Heart left ventricle (tissue), 16 donors: ENCODE data around the gene DNAJB2. TPM values are rescaled to one million over a fixed set of nuclear protein-coding genes. Genes with fewer than 3 reads are reported as not detected.

Source experiments
- ATAC-seq, 4 donors: fragments of 200-7000 bp; cut with Tn5 transposase; one replicate each; pipeline ENCODE4 v1.9.1; 2020 to 2022; ENCODE audit warnings: moderate library complexity in 4 of 4, mild to moderate bottlenecking in 3 of 4, moderate number of reproducible peaks in 1 of 4
- DNase-seq, 5 donors: peaks; one replicate each; pipeline ENCODE4 v3.0.0-alpha.2; 2020
- H3K27ac ChIP-seq, 12 donors: fragments of 200-600 bp; sonication (generic) in 4 of 12; one replicate each; pipeline versions ENCODE4 v1.5.0 to v1.8.0; 2016 to 2022; ENCODE audit warnings: mild to moderate bottlenecking in 2 of 12
- H3K27me3 ChIP-seq, 9 donors: fragments of 200-600 bp; sonication (generic) in 2 of 9; one replicate each; pipeline versions ENCODE4 v1.5.1 to v1.8.0; 2016 to 2022; ENCODE audit warnings: mild to moderate bottlenecking in 3 of 9
- H3K36me3 ChIP-seq, 9 donors: fragments of 200-600 bp; sonication (generic) in 2 of 9; one replicate each; pipeline versions ENCODE4 v1.5.0 to v1.8.0; 2018 to 2022; ENCODE audit warnings: mild to moderate bottlenecking in 2 of 9
- H3K4me1 ChIP-seq, 12 donors: fragments of 200-600 bp; sonication (generic) in 4 of 12; one replicate each; pipeline versions ENCODE4 v1.5.0 to v1.8.0; 2016 to 2022; ENCODE audit warnings: mild to moderate bottlenecking in 3 of 12
- H3K4me3 ChIP-seq, 12 donors: fragments of 200-600 bp; sonication (generic) in 4 of 12; one replicate each; pipeline versions ENCODE4 v1.5.0 to v1.8.0; 2017 to 2022; ENCODE audit warnings: mild to moderate bottlenecking in 9 of 12, moderate library complexity in 4 of 12
- H3K9me3 ChIP-seq, 12 donors: fragments of 200-600 bp; sonication (generic) in 4 of 12; one replicate each; pipeline versions ENCODE4 v1.5.0 to v1.8.0; 2016 to 2022; ENCODE audit warnings: mild to moderate bottlenecking in 1 of 12
- CTCF ChIP-seq, 12 donors: fragments of 200-600 bp; sonication (generic) in 4 of 12; IDR thresholded peaks; one replicate each; pipeline versions ENCODE4 v1.5.0 to v1.8.0; 2018 to 2022; ENCODE audit warnings: antibody characterized with exemption in 12 of 12, mild to moderate bottlenecking in 5 of 12
- POLR2A ChIP-seq, 2 donors: fragments of 450-650 bp; IDR thresholded peaks; one replicate each; pipeline ENCODE4 v1.6.1; 2017; ENCODE audit warnings: antibody characterized with exemption in 2 of 2, mild to moderate bottlenecking in 2 of 2, moderate library complexity in 2 of 2
- WGBS, 4 donors: extraction: QIAGEN DNeasy Blood & Tissue Kit in 2 of 4; methylation state at CpG; one replicate each; pipeline versions ENCODE4 v1.1.5 to v1.1.7; 2013 to 2018; 5-methylcytosine and 5-hydroxymethylcytosine counted together
- intact Hi-C, 10 donors: fragments of 100-400 bp; cut with DNase I; formaldehyde crosslinking; loops; one replicate each; pipeline versions ENCODE4 v1.11.1 to v1.14.2; 2022
- polyA plus RNA-seq, 2 donors: library from polyadenylated mRNA; stranded (reverse); fragments of 200-250 nt; gene quantifications; one replicate each; pipeline ENCODE4 v1.2.3, GENCODE V29; 2013
- total RNA-seq, 9 donors: library from RNA; depleted of rRNA in 2 of 9; stranded (reverse); fragments of >200 nt in 2 of 9; fragmentation: NEBNext Ultra II Directional in 3 of 9; extraction: Animal tissue kit (Norgen Biotek cat#: 25700) in 3 of 9; gene quantifications; one replicate each; pipeline versions ENCODE4 v1.1.0 to v1.2.4, GENCODE V29; 2016 to 2023
- donor health status: ischemic (EF 13 %, LVEDD 7.1; RV severe dilation, severe dysfunction).
- donor health status: healthy with polysubstance abuse.
- donor health status: DM: no; HTN: yes; CAD: no.
- donor health status: DM: no; HTN: no; CAD: no.
- donor health status: ischemic (EF 25% LVEDD 6.9; RV normal size, moderate dysfunction).
- donor health status: ischemic (EF 25% LVEDD 5.7; RV mildly dilated, moderate dysfunction).
- donor health status: healthy.
- donor health status: DM: yes; HTN: yes; CAD: no.
- donor health status: ischemic (EF 35%, LVEDD 5.7; RV mildly dilated, moderate dysfunction).
- donor health status: nonischemic (EF 11% LVEDD 7.7; RV severe dilation, severe dysfunction).
- donor health status: DM: yes; HTN: yes; CAD: no.
- donor health status: PGD.
- donor health status: ischemic (EF 29% LVEDD 5.4; RV normal size, mild dysfunction).
- donor health status: nonischemic (EF 23%, LVEDD 6.1; RV moderate dilation, normal function).

DNAJB2 gene
- total and polyA plus RNA-seq, 11 donors = 61.3 to 181 (median 74.9) TPM

- DNase-seq (no peak), ATAC-seq (no peak)
- Histone ChIP-seq H3K4me3 (no peak overlapping the region), H3K27ac (no peak overlapping the region), H3K9me3 (no peaks in the 10 kb centered on the region), H3K36me3 (no peaks in the 10 kb centered on the region), H3K27me3 (peaks cover 0 to 29% (median 8%) of the 10 kb centered on the region in 9 donors), H3K4me1 (peaks cover 0 to 20% (median 9%) of the 10 kb centered on the region in 12 donors)
- no peak for TF ChIP-seq POLR2A (IDR thresholded peaks at IDR 0.05)
- TF ChIP-seq CTCF (IDR thresholded peaks at IDR 0.05) = no peak
- intact Hi-C loops = loop anchor here in 9 of 10 donors (1.0 to 10.0 kb wide), 13 partner anchors 21 to 243 kb away; partner anchors contain the start of genes NHEJ1 (in 7 of the 9), CNPPD1 (in 3 of the 9), RETREG2 (in 3 of the 9) and DNPEP (in 2 of the 9)
- 75 to 85% (median 83%) methylated on average over 10 to 14 of the region's 14 CpGs for WGBS, 4 donors
Measured at GRCh38 chr2:219297766-219298456, 18.7 kb downstream of the DNAJB2 start.

GRCh38 chr2:219298759-219299371 is 19.7 kb downstream of the DNAJB2 start:
- Histone ChIP-seq H3K27me3 (peaks cover 0 to 29% (median 8%) of the 10 kb centered on the region in 9 donors), H3K4me3 (no peak overlapping the region), H3K9me3 (no peaks in the 10 kb centered on the region), H3K4me1 (peaks cover 0 to 19% (median 9%) of the 10 kb centered on the region in 12 donors), H3K36me3 (no peaks in the 10 kb centered on the region), H3K27ac (no peak overlapping the region)
- ATAC-seq (peak; percentile 69 to 79 (median 72)), DNase-seq (peak; percentile 82 to 91 (median 85))
- 19 to 30% (median 22%) methylated on average over 9 to 15 of the region's 15 CpGs for WGBS, 4 donors
- intact Hi-C loops = loop anchor here in 8 of 10 donors (1.0 to 10.0 kb wide), 11 partner anchors 22 to 244 kb away; partner anchors contain the start of genes NHEJ1 (in 7 of the 8), CNPPD1 (in 3 of the 8), RETREG2 (in 3 of the 8) and DNPEP (in 2 of the 8)
- TF ChIP-seq POLR2A (IDR thresholded peaks at IDR 0.05) = no peak
- TF ChIP-seq CTCF (IDR thresholded peaks at IDR 0.05) = peak; percentile 96 to 100 (median 98)

- H3K9me3 ChIP-seq = no peaks in the 10 kb centered on the region
- H3K27ac ChIP-seq = no peak overlapping the region
- H3K36me3 ChIP-seq = no peaks in the 10 kb centered on the region
- H3K27me3 ChIP-seq = peaks cover 0 to 31% (median 8%) of the 10 kb centered on the region in 9 donors
- intact Hi-C loops = loop anchor here in 8 of 10 donors (2.0 to 10.0 kb wide), 9 partner anchors 55 to 245 kb away; partner anchors contain the start of genes NHEJ1 (in 4 of the 8), CNPPD1 (in 3 of the 8), RETREG2 (in 3 of the 8) and DNPEP (in 2 of the 8)
- TF ChIP-seq CTCF (IDR thresholded peaks at IDR 0.05) = no peak
- TF ChIP-seq POLR2A (IDR thresholded peaks at IDR 0.05) = no peak
- DNase-seq (no peak), ATAC-seq (no peak)
- no peak overlapping the region for H3K4me3 ChIP-seq
- H3K4me1 ChIP-seq = peaks cover 0 to 14% (median 6%) of the 10 kb centered on the region in 12 donors
- 74 to 82% (median 79%) methylated on average over 5 to 6 of the region's 6 CpGs for WGBS, 4 donors
Measured at GRCh38 chr2:219299372-219299760, 20.2 kb downstream of the DNAJB2 start.

- Histone ChIP-seq H3K9me3 (no peaks in the 10 kb centered on the region), H3K36me3 (no peaks in the 10 kb centered on the region), H3K4me3 (no peak overlapping the region), H3K27ac (no peak overlapping the region), H3K4me1 (peaks cover 0 to 11% (median 3%) of the 10 kb centered on the region in 12 donors), H3K27me3 (peaks cover 0 to 37% (median 8%) of the 10 kb centered on the region in 9 donors)
- WGBS, 4 donors = 61 to 72% (median 61%) methylated on average over 3 to 5 of the region's 5 CpGs
- no peak for TF ChIP-seq CTCF (IDR thresholded peaks at IDR 0.05)
- TF ChIP-seq POLR2A (IDR thresholded peaks at IDR 0.05) = no peak
- DNase-seq = no peak
- intact Hi-C loops = loop anchor here in 2 of 10 donors (5.0 to 10.0 kb wide), 2 partner anchors 243 to 245 kb away; no protein-coding TSS in a partner anchor
- no peak for ATAC-seq
Measured at GRCh38 chr2:219300022-219300421, 20.9 kb downstream of the DNAJB2 start.
